CD4-positive, alpha-beta memory T cell (primary cell): Measurements from ENCODE around the gene KIRREL3. TPM values are rescaled to one million over a fixed set of nuclear protein-coding genes. Genes with fewer than 3 reads are reported as not detected.

Experiments used
- CTCF ChIA-PET: fragments of 350-600 bp; sonication (Branson Sonifier 250); formaldehyde crosslinking; loops from one replicate; lab custom pipeline; 2021; ENCODE audit warnings: inconsistent platforms; ENCODE audit not compliant: partially characterized antibody; lab: Charles Lee
- POLR2A ChIA-PET: fragments of 350-600 bp; sonication (Branson Sonifier 250); formaldehyde crosslinking; loops from one replicate; lab custom pipeline; 2021; ENCODE audit not compliant: partially characterized antibody; lab: Charles Lee
- DNase-seq, 5 donors: peaks; one replicate each; pipeline versions ENCODE4 v3.0.0 to v3.0.0-alpha.2; 2020 to 2022; ENCODE audit warnings: mixed read lengths in 1 of 5
- H3K27ac ChIP-seq: one replicate; pipeline ENCODE4 v1.7.0; 2013; ENCODE audit warnings: low read depth, low read length
- H3K27me3 ChIP-seq: 2 replicates; pipeline ENCODE4 v1.7.0; 2013; ENCODE audit warnings: mild to moderate bottlenecking, low read length, moderate library complexity; ENCODE audit not compliant: insufficient read depth
- H3K36me3 ChIP-seq: 2 replicates; pipeline ENCODE4 v1.7.0; 2013; ENCODE audit warnings: mild to moderate bottlenecking, low read length, moderate library complexity; ENCODE audit not compliant: insufficient read depth
- H3K4me1 ChIP-seq: 2 replicates; pipeline ENCODE4 v1.7.0; 2013; ENCODE audit warnings: mild to moderate bottlenecking, low read length, moderate library complexity; ENCODE audit not compliant: insufficient read depth
- H3K4me3 ChIP-seq, 2 donors: one replicate each; pipeline ENCODE4 v1.7.0; 2013; ENCODE audit warnings: low read length in 2 of 2, mild to moderate bottlenecking in 1 of 2
- H3K9me3 ChIP-seq, 2 donors: one replicate each; pipeline ENCODE4 v1.7.0; 2013; ENCODE audit warnings: low read length in 2 of 2, control low read depth in 1 of 2; ENCODE audit not compliant: control insufficient read depth in 1 of 2
- H3K27ac Mint-ChIP-seq, 7 donors: one replicate each; pipeline ENCODE4 v1.8.0; 2020 to 2021; ENCODE audit warnings: mixed read lengths in 7 of 7, mild to moderate bottlenecking in 6 of 7, inconsistent platforms in 3 of 7, moderate library complexity in 3 of 7
- H3K27me3 Mint-ChIP-seq, 2 donors: one replicate each; pipeline ENCODE4 v1.8.0; 2020 to 2021; ENCODE audit warnings: mixed read lengths in 2 of 2
- H3K36me3 Mint-ChIP-seq, 2 donors: one replicate each; pipeline ENCODE4 v1.8.0; 2020 to 2021; ENCODE audit warnings: mixed read lengths in 2 of 2, inconsistent platforms in 1 of 2, mild to moderate bottlenecking in 1 of 2
- H3K4me1 Mint-ChIP-seq, 4 donors: one replicate each; pipeline ENCODE4 v1.8.0; 2020 to 2021; ENCODE audit warnings: mixed read lengths in 4 of 4, mild to moderate bottlenecking in 1 of 4
- H3K4me3 Mint-ChIP-seq, 8 donors: one replicate each; pipeline ENCODE4 v1.8.0; 2020 to 2021; ENCODE audit warnings: mixed read lengths in 8 of 8, mild to moderate bottlenecking in 7 of 8, moderate library complexity in 6 of 8, inconsistent platforms in 3 of 8
- H3K9me3 Mint-ChIP-seq, 8 donors: one replicate each; pipeline ENCODE4 v1.8.0; 2020 to 2021; ENCODE audit warnings: mixed read lengths in 8 of 8, mild to moderate bottlenecking in 5 of 8, inconsistent platforms in 3 of 8, moderate library complexity in 1 of 8
- intact Hi-C: fragments of 100-400 bp; cut with micrococcal nuclease; formaldehyde crosslinking; loops from one replicate; pipeline ENCODE4 v1.15.1; 2023
- polyA plus RNA-seq, 2 donors: library from polyadenylated mRNA; unstranded; fragments of 300-500 nt; fragmentation: Illumina TruSeq; gene quantifications; one replicate each; pipeline ENCODE4 v1.2.3, GENCODE V29; 2021
- total RNA-seq, 2 experiments: library from RNA; stranded (reverse); gene quantifications; one replicate each; pipeline ENCODE4 v1.2.3, GENCODE V29; 2021

The KIRREL3 gene
- total RNA-seq (not detected), polyA plus RNA-seq (not detected)

- H3K27ac Mint-ChIP-seq: no peak within 1 kb of the TSS
- POLR2A ChIA-PET: no interaction called here
- peaks cover 0 to 2% (median 0%) of the 10 kb centered on the region in 8 donors for H3K9me3 Mint-ChIP-seq
- CTCF ChIA-PET: no interaction called here
- intact Hi-C loops: no loop called here
- peaks cover 0 to 5% (median under 1%) of the 10 kb centered on the region in 4 donors for H3K4me1 Mint-ChIP-seq
- peaks cover 26 to 30% of the 10 kb centered on the region in 2 donors for H3K27me3 Mint-ChIP-seq
- Histone ChIP-seq H3K4me3 (no peak within 1 kb of the TSS), H3K27me3 (peaks cover 17% of the 10 kb centered on the region), H3K9me3 (no peaks in the 10 kb centered on the region), H3K36me3 (no peaks in the 10 kb centered on the region), H3K4me1 (no peaks in the 10 kb centered on the region), H3K27ac (no peak within 1 kb of the TSS)
- H3K4me3 Mint-ChIP-seq: no peak within 1 kb of the TSS
- no peak for DNase-seq
- no peaks in the 10 kb centered on the region for H3K36me3 Mint-ChIP-seq
Observed at GRCh38 chr11:127000291-127000968, at the start of gene KIRREL3. Gene KIRREL3 (minus strand): TSS chr11:127000770.

GRCh38 chr11:127050186-127050585 lies 49.6 kb upstream of the KIRREL3 start:
- H3K27ac Mint-ChIP-seq: no peak overlapping the region
- ChIA-PET POLR2A (no interaction called here), CTCF (interaction anchor here (0.9 kb wide), 1 partner anchor 9 kb away, joined by 3 read pairs; no protein-coding TSS in a partner anchor)
- Histone ChIP-seq H3K27ac (no peak overlapping the region), H3K27me3 (no peaks in the 10 kb centered on the region), H3K4me3 (no peak overlapping the region), H3K36me3 (no peaks in the 10 kb centered on the region), H3K4me1 (no peaks in the 10 kb centered on the region), H3K9me3 (no peaks in the 10 kb centered on the region)
- H3K9me3 Mint-ChIP-seq: peaks cover 0 to 3% (median 0%) of the 10 kb centered on the region in 8 donors
- no peak for DNase-seq
- H3K4me3 Mint-ChIP-seq: no peak overlapping the region
- peaks cover 0 to 2% of the 10 kb centered on the region in 2 donors for H3K27me3 Mint-ChIP-seq
- H3K36me3 Mint-ChIP-seq: no peaks in the 10 kb centered on the region
- no peaks in the 10 kb centered on the region for H3K4me1 Mint-ChIP-seq
- intact Hi-C loops: no loop called here

- H3K4me1 ChIP-seq: no peaks in the 10 kb centered on the region
- no peak overlapping the region for H3K27ac Mint-ChIP-seq
- H3K4me3 Mint-ChIP-seq: no peak overlapping the region
- H3K9me3 Mint-ChIP-seq: peaks cover 0 to 3% (median 0%) of the 10 kb centered on the region in 8 donors
- ChIA-PET CTCF (interaction anchor here (0.9 kb wide), 1 partner anchor 10 kb away, joined by 3 read pairs; no protein-coding TSS in a partner anchor), POLR2A (no interaction called here)
- DNase-seq: no peak
- H3K27me3 ChIP-seq: no peaks in the 10 kb centered on the region
- H3K27ac ChIP-seq: no peak overlapping the region
- H3K36me3 Mint-ChIP-seq: no peaks in the 10 kb centered on the region
- no peaks in the 10 kb centered on the region for H3K4me1 Mint-ChIP-seq
- peaks cover 0 to 2% of the 10 kb centered on the region in 2 donors for H3K27me3 Mint-ChIP-seq
- no peaks in the 10 kb centered on the region for H3K9me3 ChIP-seq
- no peaks in the 10 kb centered on the region for H3K36me3 ChIP-seq
- H3K4me3 ChIP-seq: no peak overlapping the region
- intact Hi-C loops: no loop called here
Observed at GRCh38 chr11:127049486-127049885, 48.9 kb upstream of the KIRREL3 start.

GRCh38 chr11:127044535-127044934 lies 44.0 kb upstream of the KIRREL3 start:
- Mint-ChIP-seq H3K9me3 (peaks cover 0 to 2% (median 0%) of the 10 kb centered on the region in 8 donors), H3K27me3 (no peaks in the 10 kb centered on the region), H3K36me3 (no peaks in the 10 kb centered on the region), H3K4me1 (no peaks in the 10 kb centered on the region), H3K4me3 (no peak overlapping the region), H3K27ac (no peak overlapping the region)
- no peaks in the 10 kb centered on the region for H3K4me1 ChIP-seq
- H3K36me3 ChIP-seq: no peaks in the 10 kb centered on the region
- no peak overlapping the region for H3K27ac ChIP-seq
- intact Hi-C loops: no loop called here
- H3K27me3 ChIP-seq: no peaks in the 10 kb centered on the region
- ChIA-PET POLR2A (no interaction called here), CTCF (no interaction called here)
- H3K9me3 ChIP-seq: no peaks in the 10 kb centered on the region
- DNase-seq: no peak
- H3K4me3 ChIP-seq: no peak overlapping the region

- Mint-ChIP-seq H3K27me3 (peaks cover 5 to 7% of the 10 kb centered on the region in 2 donors), H3K4me1 (no peaks in the 10 kb centered on the region), H3K4me3 (no peak overlapping the region), H3K27ac (no peak overlapping the region), H3K36me3 (no peaks in the 10 kb centered on the region), H3K9me3 (peaks cover 0 to 2% (median 0%) of the 10 kb centered on the region in 8 donors)
- Histone ChIP-seq H3K27me3 (no peaks in the 10 kb centered on the region), H3K4me1 (no peaks in the 10 kb centered on the region), H3K36me3 (no peaks in the 10 kb centered on the region), H3K4me3 (no peak overlapping the region), H3K27ac (no peak overlapping the region), H3K9me3 (no peaks in the 10 kb centered on the region)
- intact Hi-C loops: no loop called here
- no peak for DNase-seq
- ChIA-PET CTCF (no interaction called here), POLR2A (no interaction called here)
Observed at GRCh38 chr11:127042445-127042844, 41.9 kb upstream of the KIRREL3 start.

GRCh38 chr11:127039591-127039990 lies 39.0 kb upstream of the KIRREL3 start:
- no peak overlapping the region for H3K27ac ChIP-seq
- Mint-ChIP-seq H3K27me3 (peaks cover 5 to 8% of the 10 kb centered on the region in 2 donors), H3K27ac (no peak overlapping the region), H3K36me3 (no peaks in the 10 kb centered on the region), H3K9me3 (peaks cover 0 to 3% (median 0%) of the 10 kb centered on the region in 8 donors), H3K4me1 (no peaks in the 10 kb centered on the region), H3K4me3 (no peak overlapping the region)
- H3K36me3 ChIP-seq: no peaks in the 10 kb centered on the region
- no peaks in the 10 kb centered on the region for H3K4me1 ChIP-seq
- intact Hi-C loops: no loop called here
- no peaks in the 10 kb centered on the region for H3K27me3 ChIP-seq
- ChIA-PET POLR2A (no interaction called here), CTCF (no interaction called here)
- H3K9me3 ChIP-seq: no peaks in the 10 kb centered on the region
- H3K4me3 ChIP-seq: no peak overlapping the region
- DNase-seq: no peak

- Mint-ChIP-seq H3K27me3 (peaks cover 6 to 8% of the 10 kb centered on the region in 2 donors), H3K9me3 (peaks cover 0 to 5% (median 0%) of the 10 kb centered on the region in 8 donors), H3K27ac (no peak overlapping the region), H3K4me3 (no peak overlapping the region), H3K36me3 (no peaks in the 10 kb centered on the region), H3K4me1 (no peaks in the 10 kb centered on the region)
- no peaks in the 10 kb centered on the region for H3K9me3 ChIP-seq
- H3K4me3 ChIP-seq: no peak overlapping the region
- intact Hi-C loops: no loop called here
- DNase-seq: no peak
- H3K36me3 ChIP-seq: no peaks in the 10 kb centered on the region
- ChIA-PET CTCF (no interaction called here), POLR2A (no interaction called here)
- no peaks in the 10 kb centered on the region for H3K4me1 ChIP-seq
- no peaks in the 10 kb centered on the region for H3K27me3 ChIP-seq
- no peak overlapping the region for H3K27ac ChIP-seq
Observed at GRCh38 chr11:127037596-127037995, 37.0 kb upstream of the KIRREL3 start.
